ENCODE measurements around the gene ABHD17A.

The ABHD17A gene

DNA sequence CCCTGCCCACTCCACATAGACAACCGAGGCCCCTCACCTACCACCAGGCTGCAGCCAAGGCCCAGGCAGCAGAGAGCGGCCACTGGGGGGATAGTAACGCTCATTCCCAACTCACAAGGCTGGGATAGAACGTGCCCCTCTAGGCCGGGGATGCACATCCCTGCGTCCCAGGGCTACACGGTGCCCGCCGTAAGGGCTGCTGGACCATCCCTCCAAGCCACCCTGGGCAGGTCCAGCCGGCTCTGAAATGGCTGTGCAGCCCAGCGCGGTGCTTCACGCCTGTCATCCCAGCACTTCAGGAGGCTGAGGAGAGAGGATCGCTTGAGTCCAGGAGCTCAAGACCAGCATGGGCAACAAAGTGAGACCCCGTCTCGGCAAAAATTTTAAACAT, 40.2 kb downstream of the ABHD17A start:
- DNase-seq, result no peak
- no peak for TF ChIP-seq POLR2A (IDR thresholded peaks at IDR 0.05; ENCODE audit: low read length)
- TF ChIP-seq GATA1 (IDR thresholded peaks at IDR 0.05; ENCODE audit: low read depth, low read length), result no peak

DNA sequence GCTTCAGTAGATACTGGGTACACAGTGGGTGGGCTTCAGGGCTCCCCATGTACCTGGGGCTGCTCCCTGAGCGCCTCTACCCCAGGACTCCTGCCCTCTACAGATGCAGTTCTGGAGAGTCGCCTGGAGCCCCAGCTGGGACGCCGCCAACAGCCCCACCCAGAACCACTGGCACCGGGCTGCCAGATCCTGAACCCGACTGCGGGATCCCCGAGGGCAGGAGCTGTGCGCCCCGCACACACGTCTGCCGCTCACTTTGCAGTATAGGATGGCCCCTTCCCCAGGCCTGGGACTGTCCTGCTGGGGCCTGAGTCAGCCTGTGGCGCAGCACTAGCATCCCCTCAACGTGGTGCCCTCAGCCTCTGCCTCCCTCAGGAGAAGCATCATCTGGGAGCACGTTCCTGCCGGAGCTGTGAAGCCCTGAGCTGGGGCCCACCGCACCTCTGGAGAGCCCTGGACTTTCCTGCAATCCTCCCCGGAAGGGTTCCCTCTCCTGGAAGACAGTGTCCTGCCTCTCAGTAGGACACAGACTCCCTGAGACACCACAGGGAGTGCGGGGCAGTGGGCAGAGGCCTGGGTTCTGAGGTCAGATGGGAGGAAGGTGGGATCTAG, 40.7 kb downstream of the ABHD17A start:
- no peak for DNase-seq
- TF ChIP-seq GATA1 (IDR thresholded peaks at IDR 0.05; ENCODE audit: low read depth, low read length), result no peak
- TF ChIP-seq POLR2A (IDR thresholded peaks at IDR 0.05; ENCODE audit: low read length), result no peak

- no peak for DNase-seq
- no peak for TF ChIP-seq POLR2A (IDR thresholded peaks at IDR 0.05; ENCODE audit: low read length)
- TF ChIP-seq GATA1 (IDR thresholded peaks at IDR 0.05; ENCODE audit: low read depth, low read length), result no peak
Observed at GRCh38 chr19:1843646-1844394, 41.5 kb downstream of the ABHD17A start.

- TF ChIP-seq GATA1 (IDR thresholded peaks at IDR 0.05; ENCODE audit: low read depth, low read length) (no peak), POLR2A (IDR thresholded peaks at IDR 0.05; ENCODE audit: low read length) (no peak)
- no peak for DNase-seq
Observed at GRCh38 chr19:1843116-1843515, 42.2 kb downstream of the ABHD17A start.

GRCh38 chr19:1841209-1841924, 43.9 kb downstream of the ABHD17A start:
- no peak for DNase-seq

GRCh38 chr19:1840541-1841115, 44.7 kb downstream of the ABHD17A start:
- TF ChIP-seq POLR2A (IDR thresholded peaks at IDR 0.05; ENCODE audit: low read length), result no peak

More at GRCh38 chr19:1841209-1841924, 43.9 kb downstream of the ABHD17A start:
- no peak for TF ChIP-seq POLR2A (IDR thresholded peaks at IDR 0.05; ENCODE audit: low read length)
- TF ChIP-seq GATA1 (IDR thresholded peaks at IDR 0.05; ENCODE audit: low read depth, low read length), result no peak

DNA sequence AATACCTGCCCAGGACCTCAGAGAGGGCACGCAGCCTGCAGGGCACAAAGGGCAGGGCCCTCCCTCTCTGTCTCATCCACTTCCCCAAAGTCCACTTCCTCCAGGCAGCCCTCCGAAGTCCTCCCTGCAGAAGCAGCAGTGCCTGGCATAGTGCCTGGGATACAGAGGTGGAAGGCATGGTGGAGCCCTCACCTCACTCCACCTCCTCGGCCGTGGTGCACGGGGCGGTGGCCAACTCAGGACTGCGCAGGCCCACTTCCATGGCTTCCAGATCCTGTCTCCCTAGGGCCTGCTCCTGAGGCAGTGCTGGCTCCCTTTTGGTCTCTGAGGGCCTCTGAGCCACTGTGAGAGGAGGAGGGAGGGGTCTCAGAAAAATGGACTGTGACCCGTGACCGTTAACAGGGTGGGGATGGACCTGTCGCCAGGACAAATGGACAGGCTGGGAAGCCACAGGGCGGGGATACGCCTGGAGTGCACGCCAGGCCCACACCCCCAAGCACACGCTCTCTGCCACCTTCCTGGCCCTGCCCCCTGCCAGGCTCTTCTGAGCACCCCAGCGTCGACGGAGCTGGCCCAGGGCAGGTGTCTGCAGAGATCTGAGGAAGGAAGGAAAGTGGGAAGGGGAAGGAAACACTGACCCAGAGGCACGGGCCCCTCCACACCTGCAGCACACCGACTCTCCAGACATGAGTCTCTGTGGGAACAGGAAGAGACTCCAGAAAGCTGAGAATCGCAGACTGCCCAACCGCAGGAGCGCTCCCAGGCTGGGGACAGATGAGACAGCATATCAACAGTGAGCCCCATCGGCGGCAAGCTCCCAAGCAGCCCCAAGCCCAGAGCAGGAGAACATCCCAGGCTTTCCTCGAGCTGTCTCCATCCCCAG, 45.4 kb downstream of the ABHD17A start:
- DNase-seq, result no peak
- TF ChIP-seq GATA1 (IDR thresholded peaks at IDR 0.05; ENCODE audit: low read depth, low read length), result no peak
- TF ChIP-seq POLR2A (IDR thresholded peaks at IDR 0.05; ENCODE audit: low read length), result no peak

More at GRCh38 chr19:1840541-1841115, 44.7 kb downstream of the ABHD17A start:
- DNase-seq, result no peak

GRCh38 chr19:1837625-1838105, 47.6 kb downstream of the ABHD17A start:
- peak; percentile 79 to 86 for DNase-seq
- TF ChIP-seq POLR2A (IDR thresholded peaks at IDR 0.05; ENCODE audit: low read length) (no peak), GATA1 (IDR thresholded peaks at IDR 0.05; ENCODE audit: low read depth, low read length) (no peak)

DNA sequence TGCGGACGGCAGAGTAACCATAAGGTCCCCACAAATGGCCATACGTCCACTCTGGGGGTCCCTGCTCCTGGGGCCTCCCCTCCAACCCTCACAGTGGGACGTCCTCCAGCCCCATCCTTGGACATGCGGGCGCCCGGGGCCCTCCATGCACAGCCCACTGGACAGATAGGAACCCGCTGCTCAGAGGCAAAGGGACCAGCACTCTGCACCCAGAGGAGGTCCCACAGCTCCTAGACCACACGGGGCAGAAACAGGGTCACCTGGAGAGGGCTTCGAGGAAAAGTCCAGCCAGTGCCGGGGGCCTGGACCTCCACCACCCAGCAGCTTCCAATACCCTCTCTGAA, 48.1 kb downstream of the ABHD17A start:
- no peak for TF ChIP-seq POLR2A (IDR thresholded peaks at IDR 0.05; ENCODE audit: low read length)
- TF ChIP-seq GATA1 (IDR thresholded peaks at IDR 0.05; ENCODE audit: low read depth, low read length), result no peak
- DNase-seq, result no peak

DNA sequence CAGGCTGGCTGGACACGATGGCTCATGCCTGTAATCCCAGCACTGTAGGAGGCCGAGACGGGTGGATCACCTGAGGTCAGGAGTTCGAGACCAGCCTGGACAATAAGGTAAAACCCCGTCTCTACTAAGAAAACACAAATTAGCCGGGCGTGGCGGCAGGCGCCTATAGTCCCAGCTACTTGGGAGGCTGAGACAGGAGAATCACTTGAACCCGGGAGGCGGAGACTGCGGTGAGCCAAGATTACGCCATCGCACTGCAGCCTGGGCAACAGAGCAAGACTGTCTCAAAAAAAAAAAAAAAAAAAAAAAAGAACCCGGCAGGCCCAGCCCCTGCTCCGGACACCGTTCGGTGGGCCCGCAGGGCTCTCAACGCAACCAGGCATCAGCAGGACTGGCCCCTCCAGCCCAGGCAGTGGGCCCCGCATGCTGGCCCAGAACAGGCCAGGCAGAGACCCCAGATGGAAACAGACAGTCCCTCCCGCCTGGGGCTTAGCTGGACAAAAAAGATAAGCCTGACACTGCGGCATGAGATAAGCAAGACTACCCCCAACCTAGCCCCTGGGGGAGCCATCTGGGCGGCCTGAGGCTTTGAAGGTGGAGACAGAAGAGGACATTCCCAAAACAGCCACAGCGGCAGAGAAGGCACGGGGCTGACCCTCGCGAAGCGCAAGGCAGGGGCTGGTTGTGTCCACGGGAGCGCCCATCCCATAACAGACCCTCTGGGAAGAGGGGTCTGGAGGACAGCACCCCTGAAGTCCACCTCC, 48.7 kb downstream of the ABHD17A start:
- TF ChIP-seq GATA1 (IDR thresholded peaks at IDR 0.05; ENCODE audit: low read depth, low read length), result peak; percentile 77
- TF ChIP-seq POLR2A (IDR thresholded peaks at IDR 0.05; ENCODE audit: low read length), result no peak
- DNase-seq, result peak; percentile 88 to 96

- TF ChIP-seq POLR2A (IDR thresholded peaks at IDR 0.05; ENCODE audit: low read length) (no peak), GATA1 (IDR thresholded peaks at IDR 0.05; ENCODE audit: low read depth, low read length) (no peak)
- DNase-seq, result no peak
Observed at GRCh38 chr19:1833540-1833939, 51.8 kb downstream of the ABHD17A start.

DNA sequence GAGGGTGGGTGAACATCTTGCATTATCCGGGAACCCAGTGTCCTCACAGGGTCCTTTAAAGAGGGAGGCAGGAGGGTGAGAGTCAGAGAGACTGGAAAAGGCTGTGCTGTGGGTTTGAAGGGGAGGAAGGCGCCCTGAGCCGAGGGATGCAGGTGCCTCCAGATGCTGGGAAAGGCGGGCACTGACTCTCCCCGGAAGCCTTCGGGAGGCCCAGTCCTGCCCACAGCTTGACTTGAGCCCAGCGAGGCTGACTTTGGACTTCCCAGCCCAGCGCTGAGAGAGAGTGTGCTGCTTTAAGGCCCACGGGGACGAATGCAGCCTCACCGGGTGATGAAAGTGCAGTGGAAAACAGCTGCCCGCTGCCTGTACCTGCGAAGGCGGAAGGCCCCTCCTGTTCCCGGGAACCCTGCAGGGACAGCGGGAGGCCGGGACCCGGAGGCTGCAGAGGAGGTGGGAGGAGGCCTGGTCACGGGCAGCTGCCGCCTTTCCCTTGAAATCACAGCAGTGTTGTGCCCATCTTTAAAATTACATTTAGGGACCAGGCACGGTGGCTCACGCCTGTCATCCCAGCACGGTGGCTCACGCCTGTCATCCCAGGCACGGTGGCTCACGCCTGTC, 53.1 kb downstream of the ABHD17A start:
- no peak for DNase-seq
- TF ChIP-seq GATA1 (IDR thresholded peaks at IDR 0.05; ENCODE audit: low read depth, low read length) (no peak), POLR2A (IDR thresholded peaks at IDR 0.05; ENCODE audit: low read length) (no peak)
